ENCODE data around the gene KRTAP10-12. TPM values are rescaled to one million over a fixed set of nuclear protein-coding genes. Genes with fewer than 3 reads are reported as not detected.
"Not testable (repeated sequence)": the region's sequence is repeated elsewhere in the genome, so short reads cannot be mapped to it uniquely, and the experiment has no call there.

Gene KRTAP10-12
- total and polyA plus RNA-seq, 10 donors, result not detected

GRCh38 chr21:44658541-44658910 lies 38.4 kb upstream of the KRTAP10-12 start:
- WGBS, 5 donors, result 67 to 84% (median 72%) methylated on average over 5 of the region's 5 CpGs
- H3K4me1 ChIP-seq, result peaks cover 0 to 21% (median 6%) of the 10 kb centered on the region in 6 donors
- no peak for DNase-seq
- TF ChIP-seq POLR2A (IDR thresholded peaks at IDR 0.05) (no peak), POLR2AphosphoS5 (IDR thresholded peaks at IDR 0.05) (no peak), CTCF (IDR thresholded peaks at IDR 0.05 in 8 of 11, conservative IDR thresholded peaks at IDR 0.05 in 3 of 11) (no peak)
- H3K4me3 ChIP-seq, result no peak overlapping the region
- H3K36me3 ChIP-seq, result no peaks in the 10 kb centered on the region
- intact Hi-C loops (cut with DNase I; ENCODE audit: low total_unique reads), result no loop called here
- peaks cover 0 to 30% (median 21%) of the 10 kb centered on the region in 8 donors for H3K9me3 ChIP-seq
- peak overlapping the region; percentile 2 to 90 (median 72) for H3K27ac ChIP-seq
- peaks cover 0 to 29% (median 0%) of the 10 kb centered on the region in 7 donors for H3K27me3 ChIP-seq (replicated peaks in 1 of 7)

GRCh38 chr21:44658913-44659595 lies 37.9 kb upstream of the KRTAP10-12 start:
- Histone ChIP-seq H3K4me3 (no peak overlapping the region), H3K9me3 (peaks cover 0 to 35% (median 26%) of the 10 kb centered on the region in 8 donors), H3K27ac (peak overlapping the region in 7 of 8 donors; percentile 2 to 90 (median 76)), H3K4me1 (peaks cover 0 to 21% (median 6%) of the 10 kb centered on the region in 6 donors), H3K27me3 (replicated peaks in 1 of 7) (peaks cover 0 to 23% (median 0%) of the 10 kb centered on the region in 7 donors), H3K36me3 (no peaks in the 10 kb centered on the region)
- DNase-seq, result no peak
- WGBS, 5 donors, result 51 to 65% (median 56%) methylated on average over 11 of the region's 11 CpGs
- TF ChIP-seq POLR2AphosphoS5 (IDR thresholded peaks at IDR 0.05), result peak in 1 of 3 donors; percentile 11
- TF ChIP-seq POLR2A (IDR thresholded peaks at IDR 0.05), result no peak
- no peak for TF ChIP-seq CTCF (IDR thresholded peaks at IDR 0.05 in 8 of 11, conservative IDR thresholded peaks at IDR 0.05 in 3 of 11)
- intact Hi-C loops (cut with DNase I; ENCODE audit: low total_unique reads), result no loop called here

- DNase-seq; H3K36me3 ChIP-seq; intact Hi-C loops (cut with DNase I; ENCODE audit: low total_unique reads); H3K4me3 ChIP-seq; H3K27ac ChIP-seq: not testable (repeated sequence)
- H3K4me1 ChIP-seq, result peaks cover 0 to 21% (median 6%) of the 10 kb centered on the region in 6 donors
- H3K27me3 ChIP-seq (replicated peaks in 1 of 7), result peaks cover 0 to 20% (median 0%) of the 10 kb centered on the region in 7 donors
- WGBS, 5 donors, result 57 to 76% (median 62%) methylated on average over 7 of the region's 7 CpGs
- peaks cover 0 to 31% (median 19%) of the 10 kb centered on the region in 8 donors for H3K9me3 ChIP-seq
These were observed 35.4 kb upstream of the KRTAP10-12 start for GRCh38 chr21:44661567-44661966.

- 87 to 93% (median 90%) methylated on average over 5 of the region's 5 CpGs for WGBS, 5 donors
- Histone ChIP-seq H3K4me1 (no peaks in the 10 kb centered on the region), H3K9me3 (peaks cover 0 to 32% (median 15%) of the 10 kb centered on the region in 8 donors), H3K36me3 (no peaks in the 10 kb centered on the region), H3K27ac (no peak overlapping the region), H3K4me3 (no peak overlapping the region), H3K27me3 (replicated peaks in 1 of 7) (peaks cover 0 to 9% (median 0%) of the 10 kb centered on the region in 7 donors)
- intact Hi-C loops (cut with DNase I; ENCODE audit: low total_unique reads), result no loop called here
- no peak for DNase-seq
- TF ChIP-seq POLR2AphosphoS5 (IDR thresholded peaks at IDR 0.05) (no peak), POLR2A (IDR thresholded peaks at IDR 0.05) (no peak), CTCF (IDR thresholded peaks at IDR 0.05 in 8 of 11, conservative IDR thresholded peaks at IDR 0.05 in 3 of 11) (no peak)
These were observed 32.3 kb upstream of the KRTAP10-12 start for GRCh38 chr21:44664691-44665090.

Measured in spleen (tissue), 11 donors.